SK-N-SH (cell line): ENCODE data around the gene CTBP1. TPM values are rescaled to one million over a fixed set of nuclear protein-coding genes. Genes with fewer than 3 reads are reported as not detected.

ENCODE experiments used
- CTCF ChIA-PET: fragments of 300-600, 350-600 bp; formaldehyde crosslinking; extraction: SDS; loops from one replicate; lab custom pipeline; 2021; lab: Yijun Ruan, JAX
- POLR2A ChIA-PET: fragments of 350-600 bp; sonication (Branson Sonifier 250); formaldehyde crosslinking; extraction: SDS; loops from one replicate; lab custom pipeline; 2020; ENCODE audit warnings: antibody characterized with exemption, inconsistent platforms; lab: Yijun Ruan, JAX
- DNase-seq: peaks from one replicate; pipeline ENCODE4 v3.0.0; 2012
- H2AFZ ChIP-seq: fragments of 200-600 bp; sonication (generic); 2 replicates; pipeline ENCODE4 v1.8.1; 2016; ENCODE audit warnings: antibody characterized with exemption, mild to moderate bottlenecking, low read depth
- H3F3A ChIP-seq: fragments of 200-600 bp; sonication (generic); replicated peaks from 2 replicates; pipeline ENCODE3; 2016; ENCODE audit warnings: antibody characterized with exemption, mild to moderate bottlenecking; ENCODE audit not compliant: insufficient read depth
- H3K27ac ChIP-seq, 2 experiments: fragments of 200-500 bp in 1 of 2; fragments of 200-600 bp in 1 of 2; sonication (Bioruptor generic) in 1 of 2; sonication (generic), shearing (Covaris generic) in 1 of 2; 2 replicates each; pipeline versions ENCODE4 v1.5.1 to v1.6.1; 2014 to 2016; ENCODE audit warnings: low read depth in 2 of 2, inconsistent platforms in 1 of 2, low read length in 1 of 2, mild to moderate bottlenecking in 1 of 2, mixed read lengths in 1 of 2
- H3K27me3 ChIP-seq: fragments of 200-600 bp; sonication (generic), shearing (Covaris generic); 2 replicates; pipeline ENCODE4 v1.6.1; 2016; ENCODE audit warnings: mixed run types; ENCODE audit not compliant: insufficient read depth
- H3K36me3 ChIP-seq, 2 experiments: fragments of 200-500 bp in 1 of 2; fragments of 200-600 bp in 1 of 2; sonication (Bioruptor generic) in 1 of 2; sonication (generic) in 1 of 2; replicated peaks in 1 of 2; 2 replicates each; pipeline versions ENCODE3 to v1.5.1; 2014 to 2016; ENCODE audit warnings: low read length in 1 of 2, mild to moderate bottlenecking in 1 of 2; ENCODE audit not compliant: insufficient read depth in 2 of 2, control insufficient read depth in 1 of 2
- H3K4me1 ChIP-seq, 2 experiments: fragments of 200-500 bp in 1 of 2; fragments of 200-600 bp in 1 of 2; sonication (Bioruptor generic) in 1 of 2; sonication (generic), shearing (Covaris generic) in 1 of 2; 2 replicates each; pipeline versions ENCODE4 v1.5.1 to v1.6.1; 2014 to 2016; ENCODE audit warnings: low read depth in 1 of 2, low read length in 1 of 2, mixed run types in 1 of 2; ENCODE audit not compliant: insufficient read depth in 2 of 2, control insufficient read depth in 1 of 2
- H3K4me2 ChIP-seq: fragments of 200-600 bp; sonication (generic), shearing (Covaris generic); 2 replicates; pipeline ENCODE4 v1.6.1; 2017; ENCODE audit warnings: mixed run types
- H3K4me3 ChIP-seq, 2 experiments: fragments of 200-500 bp in 1 of 2; fragments of 200-600 bp in 1 of 2; sonication (Bioruptor generic) in 1 of 2; sonication (generic), shearing (Covaris generic) in 1 of 2; 2 replicates each; pipeline versions ENCODE4 v1.5.1 to v1.8.1; 2014 to 2016; ENCODE audit warnings: low read depth in 2 of 2, inconsistent platforms in 1 of 2, low read length in 1 of 2, mild to moderate bottlenecking in 1 of 2, mixed read lengths in 1 of 2, moderate library complexity in 1 of 2
- H3K79me2 ChIP-seq: fragments of 200-600 bp; sonication (generic); 2 replicates; pipeline ENCODE4 v1.8.1; 2017; ENCODE audit warnings: mild to moderate bottlenecking; ENCODE audit not compliant: insufficient read depth
- H3K9ac ChIP-seq: fragments of 200-600 bp; sonication (generic); 2 replicates; pipeline ENCODE4 v1.6.1; 2017; ENCODE audit warnings: mixed run types
- H3K9me2 ChIP-seq: fragments of 200-600 bp; sonication (generic); 2 replicates; pipeline ENCODE4 v1.6.1; 2017; ENCODE audit warnings: mixed run types
- H3K9me3 ChIP-seq: fragments of 200-600 bp; sonication (generic); 2 replicates; pipeline ENCODE4 v1.6.1; 2017; ENCODE audit warnings: mixed run types, mild to moderate bottlenecking, moderate library complexity
- H4K20me1 ChIP-seq: fragments of 200-600 bp; sonication (generic); 2 replicates; pipeline ENCODE4 v1.6.1; 2017; ENCODE audit warnings: mild to moderate bottlenecking, mixed run types; ENCODE audit not compliant: insufficient read depth
- CHD2 ChIP-seq: fragments of 150-350 bp; IDR thresholded peaks from 2 replicates; pipeline ENCODE4 v1.6.1; 2018; ENCODE audit warnings: low read length; ENCODE audit not compliant: partially characterized antibody
- EP300 ChIP-seq, 2 experiments: IDR thresholded peaks; 2 replicates each; pipeline versions ENCODE4 v1.4.0 to v1.6.1; 2012; ENCODE audit warnings: borderline replicate concordance in 1 of 2, low read depth in 1 of 2, low read length in 1 of 2
- FOSL2 ChIP-seq: IDR thresholded peaks from 2 replicates; pipeline ENCODE4 v1.4.0; 2012; ENCODE audit warnings: low read depth, mild to moderate bottlenecking, moderate library complexity, borderline replicate concordance
- FOXJ3 ChIP-seq: sonication (generic); formaldehyde crosslinking; IDR thresholded peaks from 2 replicates; pipeline ENCODE4 v1.5.1; 2020; ENCODE audit warnings: mild to moderate bottlenecking, missing genetic modification reagents
- FOXM1 ChIP-seq: IDR thresholded peaks from 2 replicates; pipeline ENCODE4 v1.4.0; 2012; ENCODE audit warnings: low read depth, mild to moderate bottlenecking
- IRF3 ChIP-seq: fragments of 150-350 bp; IDR thresholded peaks from 2 replicates; pipeline ENCODE4 v1.6.1; 2016; ENCODE audit warnings: mild to moderate bottlenecking, low read depth, low read length
- MAX ChIP-seq: IDR thresholded peaks from 2 replicates; pipeline ENCODE4 v1.4.0; 2012; ENCODE audit warnings: low read depth
- MEF2A ChIP-seq: IDR thresholded peaks from 2 replicates; pipeline ENCODE4 v1.4.0; 2012; ENCODE audit warnings: low read depth, borderline replicate concordance
- NFIC ChIP-seq: IDR thresholded peaks from 2 replicates; pipeline ENCODE4 v1.4.0; 2012; ENCODE audit warnings: borderline replicate concordance
- NRF1 ChIP-seq: IDR thresholded peaks from 2 replicates; pipeline ENCODE4 v1.6.1; 2012; ENCODE audit warnings: low read depth, mild to moderate bottlenecking, low read length
- PBX3 ChIP-seq: IDR thresholded peaks from 2 replicates; pipeline ENCODE4; 2012
- RCOR1 ChIP-seq: fragments of 150-350 bp; IDR thresholded peaks from 2 replicates; pipeline ENCODE4 v1.6.1; 2017; ENCODE audit warnings: antibody characterized with exemption, low read length
- REST ChIP-seq: IDR thresholded peaks from 2 replicates; pipeline ENCODE4 v1.6.1; 2012; ENCODE audit warnings: mild to moderate bottlenecking, low read depth, low read length, moderate library complexity
- RFX5 ChIP-seq: IDR thresholded peaks from 2 replicates; pipeline ENCODE4 v1.6.1; 2012; ENCODE audit warnings: mild to moderate bottlenecking, improper control_type of control experiment, low read length
- SIN3A ChIP-seq: IDR thresholded peaks from 2 replicates; pipeline ENCODE4 v1.6.1; 2012; ENCODE audit warnings: low read depth, mild to moderate bottlenecking, low read length, moderate library complexity, borderline replicate concordance
- SMC3 ChIP-seq: IDR thresholded peaks from 2 replicates; pipeline ENCODE4 v1.6.1; 2012; ENCODE audit warnings: low read depth, low read length, improper control_type of control experiment
- TAF1 ChIP-seq: IDR thresholded peaks from 2 replicates; pipeline ENCODE4 v1.6.1; 2012; ENCODE audit warnings: low read depth, mild to moderate bottlenecking, low read length, moderate library complexity, borderline replicate concordance
- TEAD4 ChIP-seq: IDR thresholded peaks from 2 replicates; pipeline ENCODE4 v1.4.0; 2012; ENCODE audit warnings: mild to moderate bottlenecking, borderline replicate concordance; ENCODE audit not compliant: insufficient read depth
- YY1 ChIP-seq: IDR thresholded peaks from 2 replicates; pipeline ENCODE4 v1.4.0; 2012; ENCODE audit warnings: low read depth, mild to moderate bottlenecking
- ZBTB33 ChIP-seq: IDR thresholded peaks from 2 replicates; pipeline ENCODE4 v1.4.0; 2012; ENCODE audit warnings: low read depth, borderline replicate concordance
- WGBS: methylation state at CpG from one replicate; pipeline ENCODE4 v1.1.6; 2017; ENCODE audit warnings: low lambda C conversion rate; 5-methylcytosine and 5-hydroxymethylcytosine counted together
- polyA plus RNA-seq, 3 experiments: library from polyadenylated mRNA; depleted of rRNA; stranded (reverse); fragments of >200 nt; gene quantifications; 2 replicates each; pipeline ENCODE4 v1.2.3, GENCODE V29; 2012

CTBP1 gene
- polyA plus RNA-seq, 1 of the 3 experiments (the other 2 are of a cell fraction) = 183 TPM

GRCh38 chr4:1266881-1267763 lies 18.2 kb upstream of the CTBP1 start:
- H3K79me2 ChIP-seq = no peaks in the 10 kb centered on the region
- 73% methylated on average over 9 of the region's 9 CpGs for WGBS
- no peak overlapping the region for H3K4me3 ChIP-seq
- no peaks in the 10 kb centered on the region for H3F3A ChIP-seq
- no peaks in the 10 kb centered on the region for H4K20me1 ChIP-seq
- no peaks in the 10 kb centered on the region for H3K4me1 ChIP-seq
- H3K9me3 ChIP-seq = peaks cover 5% of the 10 kb centered on the region; the same call in 1 of the 2 replicates
- no peak overlapping the region for H3K9ac ChIP-seq
- H3K4me2 ChIP-seq = no peak overlapping the region
- no peaks in the 10 kb centered on the region for H3K9me2 ChIP-seq
- no peak overlapping the region for H2AFZ ChIP-seq
- ChIA-PET CTCF (interaction anchor here (0.9 to 2.8 kb wide), 15 partner anchors 9 to 164 kb away, joined by 3 to 27 read pairs (median 5); no protein-coding TSS in a partner anchor), POLR2A (no interaction called here)
- H3K27ac ChIP-seq = no peak overlapping the region
- TF ChIP-seq TAF1 (no peak), NRF1 (no peak), TEAD4 (no peak), RCOR1 (no peak), RFX5 (no peak), MAX (no peak), PBX3 (no peak), ZBTB33 (no peak), SIN3A (no peak), CHD2 (no peak), REST (no peak), FOSL2 (no peak), YY1 (no peak), FOXM1 (no peak), FOXJ3 (CRISPR knock-in tag) (no peak), IRF3 (no peak), NFIC (no peak), SMC3 (no peak), MEF2A (no peak), EP300 (IDR thresholded peaks at IDR 0.05; ENCODE audit: borderline replicate concordance in 1 of 2, low read depth in 1 of 2, low read length in 1 of 2) (no peak)
- no peaks in the 10 kb centered on the region for H3K36me3 ChIP-seq
- H3K27me3 ChIP-seq = no peaks in the 10 kb centered on the region
- DNase-seq = no peak
